GF-D8 (cell line): ENCODE results near the gene NHS.
A peak's percentile ranks its signal among the peaks of the same experiment; 100 is the strongest.

Experiments used
- DNase-seq: peaks from one replicate; lab custom pipeline; 2025; lab: John Stamatoyannopoulos, UW

NHS gene

DNA sequence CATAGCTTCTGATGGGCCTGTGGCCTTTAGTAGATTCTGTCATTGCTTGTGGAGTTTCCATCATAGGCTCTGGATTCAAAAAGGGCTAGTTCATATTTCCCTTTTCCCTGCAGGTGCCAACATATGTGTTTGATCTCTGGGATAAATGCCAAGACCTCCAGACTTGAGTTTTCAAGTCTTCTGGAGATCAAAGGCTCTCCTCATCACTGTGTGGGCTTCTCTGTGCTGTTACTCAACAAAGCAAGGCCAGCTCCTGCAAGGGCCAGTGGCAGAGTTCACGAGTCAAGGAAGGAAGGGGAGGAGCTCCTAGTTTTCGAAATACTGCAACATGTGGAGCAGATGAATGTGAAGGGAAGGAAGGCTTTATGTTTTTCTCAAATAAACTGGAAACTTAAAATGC lies 299.6 kb downstream of the NHS start:
- peak; percentile 3 for DNase-seq

DNA sequence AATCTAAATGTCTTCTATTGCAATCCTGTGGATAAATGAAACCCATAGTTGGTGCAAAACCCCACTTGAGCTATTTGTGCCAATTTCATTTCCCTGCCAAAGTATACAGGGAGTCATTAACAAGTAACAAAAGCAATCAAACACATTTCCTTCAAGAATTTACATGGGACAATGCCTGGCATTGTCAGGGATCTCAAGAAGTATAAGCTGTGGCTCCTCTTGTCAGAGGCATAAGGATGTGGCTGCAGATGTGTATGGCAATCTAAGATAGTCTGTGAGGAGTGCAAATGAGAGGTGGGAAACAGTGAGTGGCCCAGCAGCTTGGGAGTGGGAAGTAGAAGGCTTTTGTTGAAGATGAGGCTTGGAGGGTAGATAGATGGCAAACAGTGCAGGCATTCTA lies 304.3 kb downstream of the NHS start:
- no peak for DNase-seq

DNA sequence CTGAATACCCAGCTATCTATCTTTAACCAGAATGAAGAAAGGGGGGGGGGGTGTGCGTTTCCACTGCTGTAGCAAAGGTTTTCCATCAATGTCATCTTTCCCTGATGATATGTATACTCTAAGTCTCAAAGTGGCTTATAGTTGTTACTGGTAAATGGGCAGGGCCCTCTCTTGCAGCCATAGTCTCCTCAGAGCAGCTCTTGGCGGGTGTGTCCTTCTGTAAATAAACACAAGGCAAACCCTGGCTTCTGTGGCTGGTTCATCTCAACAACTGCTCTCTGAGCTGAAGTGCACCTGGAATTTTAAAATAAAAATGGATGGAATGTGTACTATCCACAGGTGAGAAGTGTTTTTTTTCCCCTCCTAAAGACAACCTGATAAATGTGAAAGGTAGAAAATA lies 304.8 kb downstream of the NHS start:
- DNase-seq: no peak

GRCh38 chrX:17680732-17681413 lies 305.9 kb downstream of the NHS start:
- no peak for DNase-seq

GRCh38 chrX:17682259-17682658 lies 307.3 kb downstream of the NHS start:
- DNase-seq: no peak

- DNase-seq: no peak
Observed at GRCh38 chrX:17685026-17685425, 310.0 kb downstream of the NHS start.

DNA sequence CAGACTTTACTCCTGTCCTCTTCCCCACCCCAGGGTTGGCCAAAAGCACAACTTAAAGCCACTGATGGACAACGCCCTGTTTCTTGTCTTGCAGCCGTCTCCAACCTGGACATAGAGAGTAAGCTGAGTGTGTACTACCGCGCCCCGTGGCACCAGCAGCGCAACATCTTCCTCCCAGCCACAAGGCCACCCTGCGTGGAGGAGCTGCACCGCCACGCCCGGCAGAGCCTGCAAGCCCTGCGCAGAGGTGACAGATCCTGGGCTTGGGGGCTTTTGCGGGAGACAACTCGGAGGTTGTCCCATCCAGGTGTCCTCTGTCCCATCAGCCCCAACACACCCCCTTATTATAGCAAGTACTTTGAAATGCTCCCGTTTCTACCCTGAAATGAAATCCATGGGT lies 312.6 kb downstream of the NHS start:
- no peak for DNase-seq

DNA sequence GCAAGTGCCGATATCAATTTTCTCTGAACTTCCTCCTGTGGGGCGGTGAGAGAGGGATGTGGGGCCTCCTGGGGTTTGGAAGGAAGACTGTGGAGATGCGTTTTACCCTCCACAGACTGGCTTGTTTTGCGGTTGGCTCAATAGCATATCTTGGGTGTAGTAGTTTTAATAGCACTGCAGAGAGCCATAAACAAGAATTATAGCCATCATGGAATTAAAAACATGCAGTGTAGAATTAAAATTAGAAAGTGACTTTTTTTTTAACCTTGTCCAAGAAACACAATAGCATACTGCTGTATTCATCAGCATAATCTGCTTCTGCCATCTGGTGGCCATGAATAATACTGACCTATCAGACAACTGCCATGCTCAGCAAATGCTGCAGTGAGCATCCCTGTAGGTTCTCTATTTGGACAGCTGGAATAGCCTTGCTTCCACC lies 315.0 kb downstream of the NHS start:
- DNase-seq: no peak

DNA sequence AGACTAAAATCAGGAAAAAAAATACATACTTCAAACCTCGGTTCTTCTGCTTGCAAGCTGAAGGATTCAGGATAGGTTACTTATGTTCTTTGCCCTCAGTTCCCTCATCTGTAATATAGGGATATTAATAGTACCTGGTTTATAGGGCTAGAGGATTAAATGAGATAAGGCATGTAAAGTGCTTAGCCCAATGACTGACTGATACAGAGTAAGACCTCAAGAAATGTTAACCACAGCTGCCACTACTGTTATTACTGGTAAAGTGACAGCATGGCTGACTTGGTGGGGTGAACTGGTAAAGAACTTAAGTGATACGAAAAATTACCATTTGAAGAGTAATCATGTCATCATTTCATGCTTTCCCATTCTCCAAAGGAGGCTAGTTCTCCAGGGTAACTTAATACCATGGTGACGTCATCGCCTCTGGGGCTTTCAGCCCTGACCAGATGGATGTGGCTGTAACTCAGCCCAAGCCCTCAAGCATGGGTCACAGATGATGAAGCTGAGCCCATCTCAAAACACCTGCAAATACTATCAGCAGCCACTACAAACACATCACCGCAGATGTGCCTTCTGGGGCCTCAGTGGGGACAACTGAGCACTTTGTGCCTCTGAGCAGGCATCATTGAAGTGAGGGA lies 317.8 kb downstream of the NHS start:
- no peak for DNase-seq

DNA sequence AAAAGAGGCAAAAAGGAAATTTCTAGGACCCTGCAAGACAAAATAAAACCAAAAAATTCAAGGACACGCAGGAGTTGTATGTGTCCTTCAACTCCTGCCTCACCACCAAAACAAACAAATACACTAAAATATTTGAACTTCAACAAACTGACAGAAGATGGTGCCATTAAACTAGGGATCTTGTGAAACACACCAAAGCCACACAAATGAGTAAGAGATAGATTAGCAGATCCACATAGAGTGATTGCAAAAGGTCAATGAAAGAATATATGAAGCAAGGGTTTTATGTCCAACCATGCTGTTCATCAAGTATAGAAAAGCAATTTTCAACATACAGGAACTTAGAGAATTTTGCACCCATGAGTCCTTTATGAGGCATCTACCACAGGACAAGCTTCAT lies 322.2 kb downstream of the NHS start:
- DNase-seq: no peak

DNA sequence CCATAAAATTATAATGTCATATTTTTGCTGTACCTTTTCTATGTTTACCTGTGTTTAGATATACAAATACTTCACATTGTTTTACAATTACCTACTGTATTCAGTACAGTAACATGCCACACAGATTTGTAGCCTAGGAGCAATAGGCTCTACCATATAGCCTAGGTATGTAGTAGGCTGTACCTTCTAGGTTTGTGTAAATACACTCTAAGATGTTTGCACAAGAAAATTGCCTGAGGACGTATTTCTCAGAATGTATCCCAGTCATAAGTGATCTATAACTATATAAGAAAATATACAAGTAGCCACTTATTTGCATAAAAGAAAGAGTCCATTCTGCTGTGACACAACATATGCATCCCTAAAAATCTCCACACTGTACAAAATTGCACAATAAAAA lies 326.0 kb downstream of the NHS start:
- no peak for DNase-seq

DNA sequence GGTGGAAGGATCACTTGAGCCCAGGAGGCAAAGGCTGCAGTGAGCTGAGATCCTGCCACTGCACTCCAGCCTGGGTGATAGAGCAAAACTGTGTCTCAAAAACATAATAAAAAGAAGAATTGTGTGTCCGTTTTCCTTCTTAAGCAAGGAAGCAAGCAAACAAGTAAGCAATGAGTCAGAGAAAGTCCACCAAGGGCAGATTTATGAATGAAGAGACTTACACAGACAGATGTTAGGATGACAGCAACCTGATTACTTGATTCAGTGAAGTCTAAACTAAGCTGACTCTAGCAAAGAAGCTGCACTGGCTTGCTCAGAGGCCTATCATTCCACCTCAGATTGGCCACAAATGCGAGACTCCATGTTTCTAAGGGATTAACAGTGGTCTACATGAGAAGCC lies 328.2 kb downstream of the NHS start:
- no peak for DNase-seq

GRCh38 chrX:17705211-17705610 lies 330.2 kb downstream of the NHS start:
- no peak for DNase-seq

DNA sequence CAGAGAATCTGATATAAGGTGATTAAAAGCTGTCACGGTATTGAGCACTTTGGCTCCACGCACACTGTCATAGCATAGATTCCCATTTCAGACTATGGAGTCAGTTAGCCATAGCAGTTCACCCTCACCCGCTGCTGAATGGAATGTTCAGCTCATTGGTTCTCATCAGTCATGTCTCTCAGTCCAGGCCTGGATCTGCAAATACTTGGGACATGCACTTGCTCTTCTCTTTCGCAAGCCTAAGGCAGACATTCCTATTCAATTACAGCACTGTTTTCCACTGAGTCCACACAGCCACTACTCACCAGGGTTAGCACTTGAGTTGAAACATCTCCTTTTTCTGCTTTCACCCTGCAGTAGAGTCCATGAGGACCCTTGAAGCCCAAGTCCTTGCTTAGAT lies 331.7 kb downstream of the NHS start:
- no peak for DNase-seq

DNA sequence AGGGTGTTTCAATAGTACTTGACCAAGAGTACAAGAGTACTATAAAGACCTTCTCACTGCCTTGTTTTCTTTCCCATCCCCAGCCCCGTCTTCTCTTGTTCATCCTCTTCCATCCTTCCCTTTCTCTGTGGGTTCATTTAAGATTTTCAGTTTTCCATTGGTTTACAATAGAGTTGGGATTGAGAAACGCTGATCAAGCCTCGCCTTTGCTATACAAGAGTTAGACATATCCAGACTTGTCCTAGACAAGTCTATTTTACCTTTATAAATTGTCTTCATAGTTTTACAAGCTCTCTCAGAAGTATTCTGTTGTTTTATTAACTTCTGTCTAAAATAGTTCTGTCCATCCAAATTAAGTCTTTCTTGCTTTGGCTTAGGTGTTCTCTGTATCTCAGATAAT lies 332.7 kb downstream of the NHS start:
- no peak for DNase-seq

DNA sequence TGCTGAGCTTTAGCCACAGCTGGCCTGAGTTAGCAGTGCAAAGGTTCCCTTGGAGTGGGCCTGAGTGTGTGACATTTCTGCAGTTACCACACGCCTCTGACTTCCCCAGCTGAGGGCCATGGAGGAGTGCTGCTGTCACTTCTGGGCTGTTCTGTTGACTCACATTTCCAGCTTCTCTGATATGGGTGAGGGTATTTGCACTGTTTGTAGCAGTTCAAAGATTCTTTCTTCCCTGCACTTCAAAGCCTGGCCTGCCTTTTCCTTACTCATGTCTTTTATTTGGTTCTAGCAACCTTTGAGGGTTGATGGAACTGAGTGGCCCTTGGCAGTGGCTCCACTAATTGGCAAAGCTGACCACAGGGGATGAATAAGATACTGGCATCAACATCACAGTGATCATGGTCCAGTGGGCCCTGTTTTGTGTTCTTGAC lies 335.9 kb downstream of the NHS start:
- no peak for DNase-seq

- no peak for DNase-seq
Observed at GRCh38 chrX:17713288-17713687, 338.3 kb downstream of the NHS start.

- no peak for DNase-seq
Observed at GRCh38 chrX:17718649-17719165, 343.7 kb downstream of the NHS start.

GRCh38 chrX:17719711-17720110 lies 344.7 kb downstream of the NHS start:
- no peak for DNase-seq

DNA sequence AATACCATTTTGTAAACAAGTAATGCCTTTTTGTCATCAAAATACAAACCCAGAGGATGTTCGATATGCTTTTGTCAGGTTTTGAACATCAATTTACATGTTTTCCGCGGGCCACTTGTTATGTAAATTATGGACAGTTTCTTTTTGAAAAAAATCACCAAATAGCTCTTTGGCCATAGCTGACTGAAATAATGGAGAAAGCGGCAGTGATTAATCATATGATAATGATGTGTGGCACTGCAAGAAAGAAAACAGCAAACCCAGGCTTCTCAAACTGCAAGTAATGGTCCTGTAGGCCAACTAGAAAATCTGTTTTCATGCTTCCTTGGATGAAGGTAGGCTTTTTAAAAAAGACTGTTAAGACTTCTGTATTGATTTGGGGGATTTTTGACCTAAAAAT lies 346.7 kb downstream of the NHS start:
- DNase-seq: no peak

DNA sequence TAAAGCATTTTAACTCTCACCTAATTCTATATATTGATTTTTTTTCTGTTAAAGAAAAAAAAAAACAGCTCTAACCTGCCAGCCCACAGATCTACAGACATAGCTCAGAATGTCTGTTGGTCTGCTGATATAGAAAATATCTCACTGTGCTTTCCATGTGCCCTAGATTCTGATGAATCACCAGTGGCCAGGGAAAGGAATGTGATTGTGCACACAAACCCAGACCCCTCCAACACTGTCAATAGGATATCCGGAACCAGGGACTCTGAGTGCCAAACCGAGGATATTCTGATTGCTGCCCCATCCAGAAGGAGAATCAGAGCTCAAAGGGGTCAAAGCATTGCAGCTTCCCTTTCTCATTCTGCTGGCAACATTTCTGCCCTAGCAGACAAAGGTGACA lies 350.2 kb downstream of the NHS start:
- DNase-seq: no peak

DNA sequence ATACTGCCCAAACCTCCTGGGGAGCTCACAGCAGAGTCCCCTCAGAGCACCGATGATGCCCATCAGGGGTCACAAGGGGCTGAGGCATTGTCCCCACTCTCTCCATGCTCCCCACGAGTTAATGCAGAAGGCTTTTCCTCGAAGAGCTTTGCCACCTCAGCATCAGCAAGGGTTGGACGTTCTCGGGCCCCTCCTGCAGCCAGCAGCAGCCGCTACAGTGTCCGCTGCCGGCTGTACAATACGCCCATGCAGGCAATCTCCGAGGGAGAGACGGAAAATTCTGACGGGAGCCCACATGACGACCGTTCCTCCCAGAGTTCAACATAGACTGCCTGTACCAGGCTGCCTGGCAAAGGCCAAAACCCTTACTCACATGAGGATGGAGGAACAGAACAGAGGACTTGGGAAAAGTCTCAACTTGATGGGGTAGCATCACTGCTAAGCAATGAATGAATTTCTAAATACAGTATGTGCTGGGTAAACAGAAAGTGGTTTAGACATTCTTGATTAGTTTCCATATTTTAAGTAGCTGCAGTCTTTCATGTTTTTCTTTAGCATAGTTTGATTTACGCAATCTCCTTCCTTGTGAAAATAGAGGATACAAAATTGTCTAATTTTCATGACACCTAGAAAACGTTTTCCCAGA lies 357.3 kb downstream of the NHS start:
- DNase-seq: no peak

- DNase-seq: no peak
Observed at GRCh38 chrX:17735406-17735805, 360.4 kb downstream of the NHS start.
